Measurements from ENCODE around the gene SPEF1.

The SPEF1 gene

GRCh38 chr20:3754276-3754630 lies 27.0 kb downstream of the SPEF1 start:
- no peaks in the 10 kb centered on the region for H3K79me2 ChIP-seq (ENCODE audit: insufficient read depth, low read length)
- no peak overlapping the region for H3K4me3 ChIP-seq (ENCODE audit: low read depth, low read length, poor library complexity, severe bottlenecking)
- no peaks in the 10 kb centered on the region for H3F3A ChIP-seq (ENCODE audit: insufficient read depth, low read length)
- no peaks in the 10 kb centered on the region for H3K9me3 ChIP-seq (ENCODE audit: low read length)
- TF ChIP-seq CTCF (IDR thresholded peaks at IDR 0.05; ENCODE audit: low read length): no peak
- TF ChIP-seq EZH2 (IDR thresholded peaks at IDR 0.05; ENCODE audit: borderline replicate concordance, low read length): no peak
- H3K4me2 ChIP-seq (ENCODE audit: low read length): no peak overlapping the region
- H3K4me1 ChIP-seq (ENCODE audit: insufficient read depth, low read length, severe bottlenecking): no peaks in the 10 kb centered on the region
- no peak overlapping the region for H3K9ac ChIP-seq (ENCODE audit: low read length)
- H3K9me2 ChIP-seq (ENCODE audit: low read depth, low read length): no peaks in the 10 kb centered on the region
- H3K27ac ChIP-seq (ENCODE audit: low read depth, low read length, poor library complexity, severe bottlenecking): no peak overlapping the region
- H4K20me1 ChIP-seq (ENCODE audit: insufficient read depth, low read length): no peaks in the 10 kb centered on the region
- H2AFZ ChIP-seq (ENCODE audit: low read length): no peak overlapping the region
- H3K27me3 ChIP-seq (ENCODE audit: insufficient read depth, low read length): no peaks in the 10 kb centered on the region
- peaks cover 17% of the 10 kb centered on the region for H3K36me3 ChIP-seq (ENCODE audit: insufficient read depth, low read length)

GRCh38 chr20:3753501-3754275 lies 27.6 kb downstream of the SPEF1 start:
- TF ChIP-seq EZH2 (IDR thresholded peaks at IDR 0.05; ENCODE audit: borderline replicate concordance, low read length): no peak
- H3K36me3 ChIP-seq (ENCODE audit: insufficient read depth, low read length): peaks cover 17% of the 10 kb centered on the region
- H3K79me2 ChIP-seq (ENCODE audit: insufficient read depth, low read length): no peaks in the 10 kb centered on the region
- H4K20me1 ChIP-seq (ENCODE audit: insufficient read depth, low read length): no peaks in the 10 kb centered on the region
- no peaks in the 10 kb centered on the region for H3K27me3 ChIP-seq (ENCODE audit: insufficient read depth, low read length)
- no peaks in the 10 kb centered on the region for H3K4me1 ChIP-seq (ENCODE audit: insufficient read depth, low read length, severe bottlenecking)
- no peak overlapping the region for H2AFZ ChIP-seq (ENCODE audit: low read length)
- no peak overlapping the region for H3K4me3 ChIP-seq (ENCODE audit: low read depth, low read length, poor library complexity, severe bottlenecking)
- H3K27ac ChIP-seq (ENCODE audit: low read depth, low read length, poor library complexity, severe bottlenecking): no peak overlapping the region
- no peak overlapping the region for H3K9ac ChIP-seq (ENCODE audit: low read length)
- H3K9me2 ChIP-seq (ENCODE audit: low read depth, low read length): no peaks in the 10 kb centered on the region
- H3K4me2 ChIP-seq (ENCODE audit: low read length): no peak overlapping the region
- H3K9me3 ChIP-seq (ENCODE audit: low read length): no peaks in the 10 kb centered on the region
- no peaks in the 10 kb centered on the region for H3F3A ChIP-seq (ENCODE audit: insufficient read depth, low read length)

DNA sequence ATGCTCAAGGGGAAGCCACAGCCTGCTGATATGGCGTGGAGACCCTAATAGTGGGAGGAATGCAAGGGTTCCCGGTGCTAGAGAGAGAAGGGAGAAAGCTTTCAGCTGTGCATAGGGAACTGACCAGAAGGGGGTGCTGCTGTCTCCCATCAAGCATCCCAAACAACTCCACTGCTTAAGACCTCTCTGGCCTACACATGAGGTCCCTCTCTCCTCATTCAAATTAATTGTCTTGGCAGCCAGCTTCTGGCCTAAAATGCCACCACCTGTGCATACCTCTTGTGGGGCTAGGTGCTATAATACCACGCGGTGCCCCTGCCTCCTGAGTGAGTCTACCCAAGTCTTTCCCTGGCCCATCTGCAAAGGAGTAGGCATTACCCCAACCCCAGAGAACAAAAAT lies 28.1 kb downstream of the SPEF1 start:
- Histone ChIP-seq H3K4me2 (ENCODE audit: low read length) (no peak overlapping the region), H3K36me3 (ENCODE audit: insufficient read depth, low read length) (peaks cover 13% of the 10 kb centered on the region), H3F3A (ENCODE audit: insufficient read depth, low read length) (no peaks in the 10 kb centered on the region), H3K4me3 (ENCODE audit: low read depth, low read length, poor library complexity, severe bottlenecking) (no peak overlapping the region), H3K9ac (ENCODE audit: low read length) (no peak overlapping the region), H2AFZ (ENCODE audit: low read length) (no peak overlapping the region), H3K27me3 (ENCODE audit: insufficient read depth, low read length) (no peaks in the 10 kb centered on the region), H3K9me2 (ENCODE audit: low read depth, low read length) (no peaks in the 10 kb centered on the region), H3K79me2 (ENCODE audit: insufficient read depth, low read length) (no peaks in the 10 kb centered on the region), H3K4me1 (ENCODE audit: insufficient read depth, low read length, severe bottlenecking) (no peaks in the 10 kb centered on the region), H3K27ac (ENCODE audit: low read depth, low read length, poor library complexity, severe bottlenecking) (no peak overlapping the region), H4K20me1 (ENCODE audit: insufficient read depth, low read length) (no peaks in the 10 kb centered on the region), H3K9me3 (ENCODE audit: low read length) (no peaks in the 10 kb centered on the region)
- no peak for TF ChIP-seq EZH2 (IDR thresholded peaks at IDR 0.05; ENCODE audit: borderline replicate concordance, low read length)
- peak; percentile 74 for TF ChIP-seq CTCF (IDR thresholded peaks at IDR 0.05; ENCODE audit: low read length)

DNA sequence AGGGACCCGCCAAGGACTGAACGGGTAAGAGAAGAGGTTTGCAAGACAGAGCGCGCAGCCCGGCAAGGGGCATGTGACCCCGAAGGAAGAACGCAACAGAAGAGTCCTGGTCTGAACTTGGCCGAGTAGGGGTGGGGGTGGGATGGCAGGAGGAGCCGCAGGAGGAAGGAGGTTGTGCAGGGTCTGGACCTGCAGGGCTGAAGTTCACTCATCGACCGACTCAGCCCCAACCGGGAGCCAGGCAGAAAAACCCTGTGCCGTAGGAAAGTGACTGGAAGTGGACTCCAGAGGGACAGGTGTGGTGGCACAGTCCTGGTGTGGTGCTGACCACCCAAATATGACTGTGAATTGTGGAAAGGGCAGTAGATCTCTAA lies 28.9 kb downstream of the SPEF1 start:
- no peak overlapping the region for H2AFZ ChIP-seq (ENCODE audit: low read length)
- no peak overlapping the region for H3K4me3 ChIP-seq (ENCODE audit: low read depth, low read length, poor library complexity, severe bottlenecking)
- H3K36me3 ChIP-seq (ENCODE audit: insufficient read depth, low read length): peaks cover 8% of the 10 kb centered on the region
- H3K79me2 ChIP-seq (ENCODE audit: insufficient read depth, low read length): no peaks in the 10 kb centered on the region
- H3K27ac ChIP-seq (ENCODE audit: low read depth, low read length, poor library complexity, severe bottlenecking): no peak overlapping the region
- H3K9me2 ChIP-seq (ENCODE audit: low read depth, low read length): no peaks in the 10 kb centered on the region
- H3K9ac ChIP-seq (ENCODE audit: low read length): no peak overlapping the region
- TF ChIP-seq CTCF (IDR thresholded peaks at IDR 0.05; ENCODE audit: low read length) (no peak), EZH2 (IDR thresholded peaks at IDR 0.05; ENCODE audit: borderline replicate concordance, low read length) (no peak)
- H3K4me1 ChIP-seq (ENCODE audit: insufficient read depth, low read length, severe bottlenecking): no peaks in the 10 kb centered on the region
- no peaks in the 10 kb centered on the region for H3F3A ChIP-seq (ENCODE audit: insufficient read depth, low read length)
- no peaks in the 10 kb centered on the region for H3K27me3 ChIP-seq (ENCODE audit: insufficient read depth, low read length)
- no peaks in the 10 kb centered on the region for H4K20me1 ChIP-seq (ENCODE audit: insufficient read depth, low read length)
- no peak overlapping the region for H3K4me2 ChIP-seq (ENCODE audit: low read length)
- no peaks in the 10 kb centered on the region for H3K9me3 ChIP-seq (ENCODE audit: low read length)
